GM21360 (cell line): Measurements from ENCODE around the gene CYBA.

ENCODE experiments used
- ATAC-seq: cut with Tn5 transposase; IDR thresholded peaks from one replicate; pipeline ENCODE4 v1.9.1; 2021; ENCODE audit warnings: mild to moderate bottlenecking, moderate library complexity; ENCODE audit not compliant: unreplicated experiment

CYBA gene

DNA sequence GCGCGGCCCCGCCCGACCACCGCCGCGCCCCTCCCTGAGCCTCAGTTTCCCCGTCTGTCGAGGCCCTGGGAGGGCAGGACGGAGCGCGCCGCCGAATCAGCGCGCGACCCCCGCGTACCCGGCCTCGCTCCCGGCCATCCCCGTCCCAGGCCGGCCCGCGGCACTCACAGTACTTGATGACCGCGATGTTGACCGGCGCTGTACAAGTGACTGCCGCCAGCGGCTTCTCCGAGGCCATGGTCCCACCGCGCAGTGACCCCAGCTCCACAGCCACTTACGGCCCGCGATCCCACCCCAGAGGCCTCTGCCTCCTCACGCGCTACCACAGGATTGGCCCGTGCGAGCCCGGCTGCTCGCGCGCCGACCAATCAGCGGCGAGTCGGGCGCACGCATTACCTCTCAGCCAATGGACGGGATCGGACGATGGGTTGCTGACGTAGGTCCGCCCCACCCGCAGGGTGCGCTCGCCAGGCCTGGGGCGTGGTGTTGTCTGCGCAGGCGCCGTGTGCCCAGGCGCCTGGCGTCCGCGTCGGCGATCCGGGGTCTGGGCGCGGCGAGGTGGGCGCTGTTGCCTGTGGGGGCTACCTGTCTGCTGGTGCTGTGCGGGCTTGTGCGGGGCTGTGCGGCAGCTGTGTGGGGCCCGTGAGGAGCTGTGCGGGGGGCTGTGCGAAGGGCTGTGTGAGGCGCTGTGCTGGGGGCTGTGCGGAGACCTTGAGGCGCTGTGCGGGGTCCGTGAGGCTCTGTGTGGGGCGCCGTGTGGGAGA is 12.2 kb upstream of the CYBA start, which contains the start of gene MVD:
Gene MVD (minus strand): TSS at position 249 of the 764 bp plus-strand sequence. CDS start 11 bp downstream, at position 238.
- peak; percentile 89 for ATAC-seq

DNA sequence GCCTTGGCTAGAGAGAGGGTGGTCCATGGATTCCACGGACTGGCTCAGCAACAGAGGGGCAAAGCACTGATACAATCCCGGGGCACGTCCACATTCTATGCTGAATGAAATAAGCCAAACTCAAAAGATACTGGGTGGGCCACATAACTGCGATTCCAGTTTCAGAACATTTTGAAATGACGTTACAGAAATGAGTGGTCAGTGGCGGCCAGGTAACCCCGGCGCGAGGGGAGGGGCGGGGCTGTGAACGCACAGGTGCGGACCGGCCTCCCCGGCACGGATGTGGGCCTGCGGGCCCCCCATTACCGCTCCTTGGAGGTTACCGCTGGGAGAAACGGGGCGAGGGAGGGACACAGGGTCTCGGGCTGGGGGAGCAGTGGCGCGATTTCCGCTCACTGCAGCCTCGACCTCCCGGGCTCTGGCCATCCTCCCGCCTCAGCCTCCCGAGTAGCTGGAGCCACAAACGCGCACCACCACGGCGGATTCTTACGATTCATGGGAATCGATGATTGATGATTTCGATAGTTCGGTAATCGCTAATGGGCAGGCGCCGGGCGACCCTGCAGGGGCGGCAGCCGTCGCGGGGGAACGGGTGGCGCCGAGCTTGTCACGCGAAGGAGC is 11.5 kb upstream of the CYBA start:
- peak; percentile 15 for ATAC-seq

- ATAC-seq = no peak
These were observed 10.6 kb upstream of the CYBA start for GRCh38 chr16:88661468-88661867.

DNA sequence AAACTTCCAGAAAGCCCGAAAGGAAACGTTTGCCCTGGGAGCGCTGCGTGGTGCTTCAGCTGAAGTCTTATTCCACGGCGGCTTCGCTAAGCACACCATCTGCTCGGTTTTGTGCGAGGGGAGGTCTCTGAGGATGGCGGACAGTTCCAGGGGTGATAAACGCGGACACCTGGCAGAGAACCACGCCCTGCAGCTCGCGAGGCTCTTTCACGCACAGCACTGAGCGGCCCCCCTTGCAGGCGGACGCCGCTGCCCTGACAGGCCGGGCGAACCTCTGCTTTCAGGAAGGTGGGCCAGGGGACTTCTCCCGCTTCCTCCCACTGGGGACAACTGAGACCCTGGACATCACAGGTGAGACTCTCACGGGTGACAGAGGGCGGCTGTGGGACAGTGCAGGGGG is 8.3 kb upstream of the CYBA start:
- no peak for ATAC-seq

DNA sequence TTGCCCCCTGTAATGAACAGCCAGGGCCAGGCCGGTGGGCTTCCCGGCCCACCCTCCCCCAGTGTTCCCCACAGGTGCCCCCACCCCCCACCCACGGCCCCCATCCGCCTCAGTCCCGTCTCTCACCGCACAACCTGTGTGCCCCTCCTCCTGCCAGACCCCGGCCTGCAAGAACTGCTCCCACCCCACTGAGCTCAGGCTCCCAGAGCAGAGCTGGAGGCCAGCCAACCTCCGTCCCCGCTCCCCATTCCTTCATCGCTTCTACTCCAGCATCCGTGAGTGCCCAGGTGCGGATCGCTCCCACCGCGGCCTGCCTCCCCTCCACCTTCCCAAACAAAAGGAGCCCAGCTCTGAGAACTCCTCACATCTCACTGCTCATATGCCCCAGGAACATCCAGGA is 7.9 kb upstream of the CYBA start:
- ATAC-seq = no peak

GRCh38 chr16:88657371-88657770 is 6.5 kb upstream of the CYBA start:
- no peak for ATAC-seq

DNA sequence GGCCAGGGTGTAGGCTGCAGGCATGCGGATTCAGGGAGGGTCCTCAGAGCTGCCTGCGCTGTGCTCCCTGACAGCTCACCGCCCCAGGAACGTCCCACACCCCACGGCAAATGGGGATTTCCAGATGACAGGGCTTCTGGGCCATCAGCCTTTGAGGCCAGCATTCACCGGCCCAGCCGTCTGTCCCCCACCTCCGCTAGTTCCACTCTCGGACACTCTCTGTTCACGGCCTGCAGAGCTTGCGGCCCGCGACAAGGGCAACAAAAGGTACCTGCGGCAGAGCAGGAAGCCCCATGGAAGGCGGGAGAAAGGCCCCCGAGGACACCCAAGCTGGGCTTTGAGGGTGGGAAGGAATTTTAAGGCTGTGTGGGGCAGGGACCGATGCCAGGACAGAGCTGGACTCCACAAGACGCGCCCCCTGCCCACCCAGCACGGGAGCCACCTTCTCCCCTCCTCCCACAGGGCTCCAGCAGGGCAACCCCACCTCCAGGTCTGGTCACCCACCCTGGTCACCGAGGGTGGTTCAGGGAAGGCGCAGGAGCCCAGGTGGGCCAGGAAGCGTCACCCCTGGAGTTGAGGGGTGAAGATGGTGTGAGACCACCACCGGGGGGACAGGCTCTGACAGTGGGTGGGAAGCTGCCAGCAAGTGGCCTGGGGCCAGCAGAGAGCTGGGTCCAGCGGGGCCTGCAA is 5.6 kb upstream of the CYBA start:
- no peak for ATAC-seq

DNA sequence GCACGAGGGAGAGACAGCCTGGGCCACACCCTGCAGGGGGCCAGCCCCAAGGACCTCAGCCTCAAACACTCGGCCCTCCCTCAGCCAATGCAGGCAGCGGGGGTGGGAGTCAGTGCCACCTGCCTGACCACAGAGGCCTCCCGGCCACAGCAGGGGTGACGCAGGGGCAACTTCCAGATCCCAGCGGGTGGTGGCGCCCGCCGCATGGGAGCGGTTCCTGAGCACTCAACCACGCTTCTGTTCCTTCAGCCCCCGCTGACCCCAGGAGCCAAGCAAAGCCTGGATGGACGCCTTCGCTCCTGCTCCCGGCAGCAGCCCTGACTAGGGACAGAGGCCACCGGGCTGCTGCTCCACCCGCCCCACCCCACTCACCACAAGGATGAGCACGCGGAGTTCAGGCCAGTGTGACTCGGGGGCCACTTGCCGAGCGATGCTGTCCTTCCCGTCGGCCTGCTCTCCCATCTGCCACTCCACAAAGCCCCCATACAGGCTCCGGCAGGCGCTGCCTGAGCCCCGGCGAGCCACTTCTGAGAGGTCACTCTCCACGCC is 5.0 kb upstream of the CYBA start:
- ATAC-seq = no peak

GRCh38 chr16:88655053-88655732 is 4.3 kb upstream of the CYBA start:
- ATAC-seq = no peak

- no peak for ATAC-seq
These were observed 3.7 kb upstream of the CYBA start for GRCh38 chr16:88654363-88655052.

GRCh38 chr16:88653596-88654362 is 2.9 kb upstream of the CYBA start:
- no peak for ATAC-seq

GRCh38 chr16:88653101-88653500 is 2.2 kb upstream of the CYBA start:
- ATAC-seq = no peak

DNA sequence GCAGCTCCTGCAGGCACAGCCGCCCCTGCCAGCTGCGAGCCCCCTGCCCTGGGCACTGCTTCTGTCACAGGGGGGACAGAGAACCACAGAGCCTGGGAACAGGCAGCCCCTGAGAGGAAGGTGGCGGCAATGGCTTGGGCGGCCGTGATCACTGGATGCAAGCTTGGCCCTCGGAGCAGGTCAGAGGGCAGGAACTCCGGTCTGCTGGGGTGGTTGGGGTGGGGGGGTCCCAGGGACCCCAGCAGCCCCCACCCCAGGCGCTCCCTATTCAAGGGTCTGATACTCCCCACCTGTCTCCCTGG is 1.9 kb upstream of the CYBA start:
- no peak for ATAC-seq

DNA sequence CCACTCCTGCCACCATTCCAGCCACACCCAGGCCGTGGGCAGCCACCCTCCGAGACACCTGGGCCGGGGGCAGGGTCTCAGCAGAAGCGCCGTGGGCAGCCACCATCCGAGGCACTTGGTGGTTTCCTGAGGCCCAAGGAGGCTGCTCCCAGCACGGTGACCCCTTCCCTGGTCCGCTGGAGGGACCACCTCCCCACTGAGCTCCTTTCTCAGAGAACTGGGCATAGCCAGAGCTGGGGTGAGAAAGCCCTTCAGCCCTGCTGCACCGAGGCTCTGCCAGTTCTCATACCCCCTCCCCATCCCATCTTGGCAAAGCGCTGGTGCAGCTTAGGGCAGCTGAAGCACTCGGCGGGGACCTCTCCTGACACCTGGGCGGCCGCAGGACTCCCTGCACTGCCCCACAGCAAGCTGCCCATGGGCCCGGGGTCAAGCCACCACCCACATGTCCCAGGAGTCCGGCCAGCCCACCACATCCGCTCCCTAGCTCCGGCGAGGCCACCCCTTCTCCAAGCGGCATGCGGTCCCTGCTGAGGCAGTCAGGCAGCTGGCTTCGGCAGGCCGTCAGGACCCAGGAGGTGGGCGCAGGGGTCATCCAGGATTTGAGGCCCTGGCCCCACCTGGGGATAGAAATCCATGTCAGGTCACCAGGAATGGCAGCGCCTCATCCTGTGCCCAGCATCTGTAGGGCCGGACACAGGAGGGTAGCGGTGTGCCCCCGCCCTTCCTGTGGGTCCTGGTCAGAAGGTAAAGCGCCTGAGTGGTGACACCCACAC is 1.3 kb upstream of the CYBA start:
- ATAC-seq = no peak

DNA sequence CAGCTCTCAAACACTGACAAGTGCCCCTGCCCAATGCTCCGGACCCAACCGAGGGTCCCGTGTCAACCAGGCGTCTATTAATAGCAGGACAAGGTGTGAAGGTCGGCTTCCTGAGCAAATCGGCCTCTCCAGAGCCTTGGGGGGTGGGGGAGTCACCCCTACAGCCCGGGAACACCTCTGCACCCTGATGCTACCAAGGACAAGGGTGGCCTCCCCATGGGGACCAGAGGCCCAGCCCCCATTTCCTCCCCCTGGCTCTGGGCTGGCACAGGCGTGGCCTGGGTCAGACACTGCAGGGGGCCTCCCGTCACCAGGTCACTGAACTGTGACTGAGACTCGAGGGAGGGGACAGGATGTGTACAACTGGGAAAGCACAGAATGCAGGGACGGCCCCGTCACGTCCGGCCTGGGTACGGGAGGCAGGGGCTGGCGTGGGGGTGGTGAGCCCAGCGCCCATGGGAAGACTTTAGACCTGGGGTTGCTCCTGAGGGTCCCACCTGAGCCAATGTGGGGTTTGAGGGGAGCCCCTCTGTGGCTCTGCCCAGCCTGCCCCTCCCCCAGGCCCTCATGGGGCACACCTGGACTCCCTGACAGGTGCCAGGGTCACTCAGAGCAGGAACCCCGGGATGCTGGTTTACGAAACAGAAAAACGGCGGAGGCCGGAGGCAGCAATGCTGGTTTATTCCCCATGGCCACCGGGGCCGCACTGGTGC is 579 bp upstream of the CYBA start:
- peak; percentile 57 for ATAC-seq

- no peak for ATAC-seq
These were observed 717 bp downstream of the CYBA start for GRCh38 chr16:88649924-88650748.

GRCh38 chr16:88649195-88649923 is 1.5 kb downstream of the CYBA start:
- ATAC-seq = no peak
